GM10847 (cell line): ENCODE data around the gene STYXL2.

Source experiments
- POLR2A ChIP-seq: IDR thresholded peaks from 2 replicates; pipeline ENCODE4 v1.6.1; 2011; ENCODE audit not compliant: insufficient read length; ENCODE audit errors: extremely low read depth

The STYXL2 gene

GRCh38 chr1:167094690-167095089 is 815 bp downstream of the STYXL2 start:
- TF ChIP-seq POLR2A = no peak

- TF ChIP-seq POLR2A = no peak
Observed at GRCh38 chr1:167095368-167095767, 1.5 kb downstream of the STYXL2 start.

GRCh38 chr1:167099851-167100250 is 6.0 kb downstream of the STYXL2 start:
- no peak for TF ChIP-seq POLR2A

- TF ChIP-seq POLR2A = no peak
Observed at GRCh38 chr1:167100730-167101129, 6.9 kb downstream of the STYXL2 start.

GRCh38 chr1:167101754-167102153 is 7.9 kb downstream of the STYXL2 start:
- TF ChIP-seq POLR2A = no peak

- no peak for TF ChIP-seq POLR2A
Observed at GRCh38 chr1:167102906-167103573, 9.2 kb downstream of the STYXL2 start.

- TF ChIP-seq POLR2A = no peak
Observed at GRCh38 chr1:167104256-167104633, 10.4 kb downstream of the STYXL2 start.

GRCh38 chr1:167105271-167106118 is 11.6 kb downstream of the STYXL2 start:
- TF ChIP-seq POLR2A = no peak

GRCh38 chr1:167106119-167106461 is 12.2 kb downstream of the STYXL2 start:
- no peak for TF ChIP-seq POLR2A

GRCh38 chr1:167107456-167107855 is 13.6 kb downstream of the STYXL2 start:
- no peak for TF ChIP-seq POLR2A

GRCh38 chr1:167109125-167109524 is 15.2 kb downstream of the STYXL2 start:
- no peak for TF ChIP-seq POLR2A

- TF ChIP-seq POLR2A = no peak
Observed at GRCh38 chr1:167110586-167110985, 16.7 kb downstream of the STYXL2 start.

GRCh38 chr1:167111868-167112709 is 18.2 kb downstream of the STYXL2 start:
- no peak for TF ChIP-seq POLR2A

- TF ChIP-seq POLR2A = no peak
Observed at GRCh38 chr1:167114725-167115124, 20.9 kb downstream of the STYXL2 start.

- TF ChIP-seq POLR2A = no peak
Observed at GRCh38 chr1:167115655-167116054, 21.8 kb downstream of the STYXL2 start.

- no peak for TF ChIP-seq POLR2A
Observed at GRCh38 chr1:167116174-167116573, 22.3 kb downstream of the STYXL2 start.
